Measurements from ENCODE around the gene INPP5J. TPM values are rescaled to one million over a fixed set of nuclear protein-coding genes. Genes with fewer than 3 reads are reported as not detected.

INPP5J gene
- total and polyA plus RNA-seq, 10 of the 15 experiments (the other 5 are each of a cell fraction or from before 2014, with no cell fraction given): 0.18 to 2.8 (median 1.5) TPM; not detected in 1

- BruUV-seq (replicated peaks): no TSS peak
- H3K27ac ChIP-seq (ENCODE audit: control insufficient read depth, insufficient read depth): no peak overlapping the region
- peaks cover 2 to 5% of the 10 kb centered on the region in 2 experiments for H3K36me3 ChIP-seq (ENCODE audit: control insufficient read depth in 2 of 2, insufficient read depth in 2 of 2, low read length in 1 of 2)
- ChIA-PET RAD21 (ENCODE audit: unreplicated experiment) (no interaction called here), POLR2A (no interaction called here), CTCF (interaction anchor here (0.8 kb wide), 1 partner anchor 19 kb away, joined by 3 read pairs; no protein-coding TSS in a partner anchor), SMC1A (ENCODE audit: uncharacterized antibody, unreplicated experiment) (interaction anchor here (0.5 kb wide), 1 partner anchor 20 kb away, joined by 3 read pairs; the partner anchor contains the start of gene RNF185)
- WGBS (ENCODE audit: insufficient coverage, insufficient replicate concordance, low lambda C conversion rate, missing lambda C conversion rate): 56% methylated on average over 1 of the region's 1 CpG
- H3K9ac ChIP-seq (ENCODE audit: control insufficient read depth, insufficient read depth, low read length): no peak overlapping the region
- peaks cover 2% of the 10 kb centered on the region; the same call in 1 of the 2 replicates for H3K79me2 ChIP-seq (ENCODE audit: control insufficient read depth, insufficient read depth, low read length)
- in situ Hi-C loops (cut with MboI) (no loop called here), intact Hi-C loops (cut with micrococcal nuclease; ENCODE audit: unreplicated experiment) (no loop called here)
- no peak for FAIRE-seq
- no peak overlapping the region for H2AFZ ChIP-seq (ENCODE audit: control insufficient read depth, low read depth, low read length)
- no peak for DNase-seq (ENCODE audit: low read depth, low spot score)
- no peaks in the 10 kb centered on the region for H3K9me3 ChIP-seq (replicated peaks; ENCODE audit: control insufficient read depth, insufficient read depth, low read length)
- no peaks in the 10 kb centered on the region for H3K27me3 ChIP-seq (replicated peaks in 1 of 2; ENCODE audit: control insufficient read depth in 2 of 2, insufficient read depth in 2 of 2, low read length in 1 of 2)
- TF ChIP-seq PAX5 (IDR thresholded peaks at IDR 0.05; ENCODE audit: borderline replicate concordance, low read depth, low read length): peak; percentile 79; the same call in 1 of the 2 replicates
- TF ChIP-seq CHD2 (IDR thresholded peaks at IDR 0.05; ENCODE audit: borderline replicate concordance, low read depth, low read length): no peak
- no peaks in the 10 kb centered on the region; the same call in 1 of the 2 replicates for H4K20me1 ChIP-seq (ENCODE audit: control insufficient read depth, insufficient read depth)
- no peak overlapping the region for H3K4me2 ChIP-seq (ENCODE audit: control insufficient read depth, insufficient read depth)
- no peak; the same call in 2 of the 3 replicates for ATAC-seq
- no peak overlapping the region for H3K4me3 ChIP-seq
- H3K4me1 ChIP-seq (ENCODE audit: control insufficient read depth, insufficient read depth, low read length): peaks cover 6% of the 10 kb centered on the region
Measured at GRCh38 chr22:31179345-31179744, 56.6 kb downstream of the INPP5J start.

GRCh38 chr22:31184015-31184414 is 61.2 kb downstream of the INPP5J start:
- Histone ChIP-seq H4K20me1 (ENCODE audit: control insufficient read depth, insufficient read depth) (no peaks in the 10 kb centered on the region), H3K9me3 (replicated peaks; ENCODE audit: control insufficient read depth, insufficient read depth, low read length) (no peaks in the 10 kb centered on the region), H3K4me2 (ENCODE audit: control insufficient read depth, insufficient read depth) (no peak overlapping the region), H3K9ac (ENCODE audit: control insufficient read depth, insufficient read depth, low read length) (no peak overlapping the region), H3K27ac (ENCODE audit: control insufficient read depth, insufficient read depth) (no peak overlapping the region), H3K4me3 (no peak overlapping the region), H3K36me3 (ENCODE audit: control insufficient read depth in 2 of 2, insufficient read depth in 2 of 2, low read length in 1 of 2) (no peaks in the 10 kb centered on the region; a peak in 3 of 4 replicates), H3K79me2 (ENCODE audit: control insufficient read depth, insufficient read depth, low read length) (peaks cover 2% of the 10 kb centered on the region; the same call in 1 of the 2 replicates), H3K27me3 (replicated peaks in 1 of 2; ENCODE audit: control insufficient read depth in 2 of 2, insufficient read depth in 2 of 2, low read length in 1 of 2) (no peaks in the 10 kb centered on the region), H3K4me1 (ENCODE audit: control insufficient read depth, insufficient read depth, low read length) (peaks cover 3% of the 10 kb centered on the region), H2AFZ (ENCODE audit: control insufficient read depth, low read depth, low read length) (no peak overlapping the region)
- DNase-seq (ENCODE audit: low read depth, low spot score) (no peak), FAIRE-seq (no peak), ATAC-seq (no peak)
- intact Hi-C loops (cut with micrococcal nuclease; ENCODE audit: unreplicated experiment) (no loop called here), in situ Hi-C loops (cut with MboI) (no loop called here)
- TF ChIP-seq ZSCAN29 (IDR thresholded peaks at IDR 0.05) (no peak), MXI1 (IDR thresholded peaks at IDR 0.05; ENCODE audit: low read depth, low read length) (no peak), TCF7 (IDR thresholded peaks at IDR 0.05; ENCODE audit: borderline replicate concordance) (no peak), MTA3 (IDR thresholded peaks at IDR 0.05; ENCODE audit: borderline replicate concordance, low read length) (no peak), RFX5 (IDR thresholded peaks at IDR 0.05; ENCODE audit: low read depth, low read length) (no peak), NKRF (conservative IDR thresholded peaks at IDR 0.05) (no peak), NR2C1 (IDR thresholded peaks at IDR 0.05) (no peak), ZNF687 (IDR thresholded peaks at IDR 0.05) (no peak), POLR2A (IDR thresholded peaks at IDR 0.05; ENCODE audit: low read depth, low read length) (no peak), POLR2AphosphoS2 (IDR thresholded peaks at IDR 0.05; ENCODE audit: low read depth, low read length) (no peak), MEF2A (IDR thresholded peaks at IDR 0.05; ENCODE audit: insufficient read depth, low read depth, low read length) (no peak)
- BruUV-seq (replicated peaks): no TSS peak
- WGBS (ENCODE audit: insufficient coverage, insufficient replicate concordance, low lambda C conversion rate, missing lambda C conversion rate): 89% methylated on average over 18 of the region's 30 CpGs
- ChIA-PET POLR2A (no interaction called here), SMC1A (ENCODE audit: uncharacterized antibody, unreplicated experiment) (no interaction called here), RAD21 (ENCODE audit: unreplicated experiment) (no interaction called here), CTCF (no interaction called here)

Measured in GM12878 (cell line).